Right lung (tissue), 5 donors: ENCODE measurements around the gene ATXN7. TPM values are rescaled to one million over a fixed set of nuclear protein-coding genes. Genes with fewer than 3 reads are reported as not detected.

Experiments used
- DNase-seq, 2 donors: peaks; one replicate each; pipeline ENCODE4 v3.0.0-alpha.2; 2013
- polyA plus RNA-seq, 5 donors: library from polyadenylated mRNA; unstranded; fragments of 120-200 nt; gene quantifications; one replicate each; pipeline versions ENCODE4 v1.2.1 to v1.2.3, GENCODE V29; 2013; ENCODE audit warnings: inconsistent platforms in 1 of 5, low replicate concordance in 1 of 5; ENCODE audit not compliant: insufficient read length in 5 of 5, insufficient read depth in 1 of 5

ATXN7 gene
- polyA plus RNA-seq, 5 donors: 16.4 to 27.5 (median 26.1) TPM

GRCh38 chr3:64048631-64049061, 185.0 kb downstream of the ATXN7 start:
- DNase-seq: no peak

DNA sequence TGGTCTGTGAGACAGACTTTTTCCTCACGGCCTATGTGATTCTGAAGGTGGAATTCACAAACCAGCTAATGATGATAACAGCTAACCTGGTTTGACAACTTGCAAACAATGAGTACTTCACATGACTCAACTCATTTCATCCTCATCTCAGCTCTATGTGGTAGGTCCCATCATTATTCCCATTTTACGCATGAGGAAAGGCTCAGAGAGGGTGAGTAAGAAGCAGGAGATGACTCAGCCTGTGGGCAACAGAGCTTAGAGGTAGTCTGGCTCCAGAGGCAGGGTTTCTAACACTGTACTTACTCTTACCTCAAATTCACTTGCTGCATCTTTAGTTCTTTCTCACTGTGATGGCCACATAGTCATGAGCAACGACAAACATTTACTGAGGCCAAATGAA, 185.5 kb downstream of the ATXN7 start:
- no peak for DNase-seq

DNA sequence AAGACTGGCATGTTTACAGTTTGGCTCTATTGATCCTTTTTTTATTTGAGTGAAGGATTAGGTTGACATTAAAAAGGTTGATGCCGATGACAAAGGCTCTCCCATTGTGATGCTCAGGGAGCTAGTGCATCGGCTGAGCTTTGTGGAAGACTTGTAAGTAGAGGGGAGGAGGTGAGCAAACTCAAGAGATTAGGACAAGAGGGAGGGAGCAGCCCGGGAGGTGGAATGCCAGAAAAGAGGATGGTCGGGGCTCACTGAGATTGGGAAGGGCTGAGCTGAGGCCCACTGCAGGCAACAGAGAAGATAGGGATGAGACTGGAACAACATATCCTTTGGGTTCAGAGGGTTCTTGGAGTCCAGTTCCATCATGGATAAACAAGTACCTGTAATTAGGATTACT, 186.2 kb downstream of the ATXN7 start:
- no peak for DNase-seq

Other genes starting within 250 kb of the ATXN7 start
- gene SNTN, start 211.2 kb upstream of the ATXN7 start, polyA plus RNA-seq: 10 to 100 TPM in 3 of 5 donors, 1 to 10 TPM in 2; 3.1 to 19.2 (median 14.6) TPM
- gene C3orf49, start 44.6 kb upstream of the ATXN7 start, polyA plus RNA-seq: 1 to 10 TPM in 2 of 5 donors, under 1 TPM in 3; 0.36 to 1.3 (median 0.81) TPM
- gene THOC7, start 62 bp upstream of the ATXN7 start, polyA plus RNA-seq: 10 to 100 TPM; 70.9 to 91.9 (median 78.4) TPM
- 1 to 10 TPM; 1.1 to 2.7 (median 1.4) TPM for gene SCAANT1, start 48.5 kb downstream of the ATXN7 start, polyA plus RNA-seq
- gene PSMD6, start 159.6 kb downstream of the ATXN7 start, polyA plus RNA-seq: 100 to 1,000 TPM in 2 of 5 donors, 10 to 100 TPM in 3; 85.1 to 114 (median 93.5) TPM